IMR-90 (cell line): ENCODE results near the gene OTOGL.

Experiments
- BHLHE40 ChIP-seq: fragments of 150-350 bp; IDR thresholded peaks from 2 replicates; pipeline ENCODE4 v1.6.1; 2016; ENCODE audit warnings: mild to moderate bottlenecking, low read depth, low read length
- CEBPB ChIP-seq: IDR thresholded peaks from 2 replicates; pipeline ENCODE4 v1.6.1; 2012; ENCODE audit warnings: low read depth, low read length, improper control_type of control experiment
- CHD1 ChIP-seq: IDR thresholded peaks from 2 replicates; pipeline ENCODE4 v1.6.1; 2012; ENCODE audit warnings: low read depth, low read length, improper control_type of control experiment
- MAZ ChIP-seq: IDR thresholded peaks from 2 replicates; pipeline ENCODE4 v1.6.1; 2012; ENCODE audit warnings: low read depth, mild to moderate bottlenecking, low read length, improper control_type of control experiment, moderate library complexity, borderline replicate concordance
- MXI1 ChIP-seq: IDR thresholded peaks from 2 replicates; pipeline ENCODE4 v1.6.1; 2012; ENCODE audit warnings: low read depth, mild to moderate bottlenecking, low read length, moderate library complexity, borderline replicate concordance
- NFE2L2 ChIP-seq: fragments of 150-350 bp; IDR thresholded peaks from 2 replicates; pipeline ENCODE4 v1.6.1; 2016; ENCODE audit warnings: low read depth, mild to moderate bottlenecking, low read length
- POLR2A ChIP-seq: IDR thresholded peaks from 2 replicates; pipeline ENCODE4 v1.6.1; 2012; ENCODE audit warnings: mild to moderate bottlenecking, low read depth, low read length
- RFX5 ChIP-seq: IDR thresholded peaks from 2 replicates; pipeline ENCODE4 v1.8.0; 2012; ENCODE audit warnings: low read depth, mild to moderate bottlenecking, low read length, moderate library complexity
- SMC3 ChIP-seq: fragments of 150-350 bp; IDR thresholded peaks from 2 replicates; pipeline ENCODE4 v1.6.1; 2016; ENCODE audit warnings: low read depth, mild to moderate bottlenecking, antibody characterized with exemption, low read length, moderate library complexity
- TF ChIP-seq, protein P1 (sequence below): conservative IDR thresholded peaks from 2 replicates; pipeline ENCODE4 v1.5.1; 2012; ENCODE audit warnings: mild to moderate bottlenecking, low read depth, low read length, improper control_type of control experiment
- TF ChIP-seq, protein P2 (sequence below): fragments of 150-350 bp; IDR thresholded peaks from 2 replicates; pipeline ENCODE4 v1.6.1; 2016; ENCODE audit warnings: low read depth, mild to moderate bottlenecking, low read length, moderate library complexity, borderline replicate concordance

DNA sequence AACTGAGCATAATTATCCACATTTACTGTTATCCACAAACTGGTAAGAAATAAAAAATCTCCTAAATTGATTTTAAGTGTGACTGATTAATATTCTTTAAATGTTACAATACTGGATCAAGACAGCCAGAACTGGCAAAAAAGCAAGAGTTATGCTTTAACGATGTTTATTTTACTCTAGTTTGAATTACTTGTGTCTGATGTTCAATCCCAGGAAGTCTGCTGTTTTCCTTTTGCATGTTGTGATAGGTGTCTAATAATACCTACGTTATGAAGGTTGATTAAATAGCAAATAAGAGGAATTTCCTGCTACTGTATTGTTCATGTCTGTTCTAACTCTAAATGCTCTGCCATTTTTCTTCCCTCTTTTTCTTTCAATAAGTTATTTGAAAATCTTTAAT is 34.4 kb upstream of the OTOGL start:
- no peak for TF ChIP-seq POLR2A
- TF ChIP-seq RFX5, result no peak
- TF ChIP-seq MXI1, result no peak
- TF ChIP-seq, protein P1, sequence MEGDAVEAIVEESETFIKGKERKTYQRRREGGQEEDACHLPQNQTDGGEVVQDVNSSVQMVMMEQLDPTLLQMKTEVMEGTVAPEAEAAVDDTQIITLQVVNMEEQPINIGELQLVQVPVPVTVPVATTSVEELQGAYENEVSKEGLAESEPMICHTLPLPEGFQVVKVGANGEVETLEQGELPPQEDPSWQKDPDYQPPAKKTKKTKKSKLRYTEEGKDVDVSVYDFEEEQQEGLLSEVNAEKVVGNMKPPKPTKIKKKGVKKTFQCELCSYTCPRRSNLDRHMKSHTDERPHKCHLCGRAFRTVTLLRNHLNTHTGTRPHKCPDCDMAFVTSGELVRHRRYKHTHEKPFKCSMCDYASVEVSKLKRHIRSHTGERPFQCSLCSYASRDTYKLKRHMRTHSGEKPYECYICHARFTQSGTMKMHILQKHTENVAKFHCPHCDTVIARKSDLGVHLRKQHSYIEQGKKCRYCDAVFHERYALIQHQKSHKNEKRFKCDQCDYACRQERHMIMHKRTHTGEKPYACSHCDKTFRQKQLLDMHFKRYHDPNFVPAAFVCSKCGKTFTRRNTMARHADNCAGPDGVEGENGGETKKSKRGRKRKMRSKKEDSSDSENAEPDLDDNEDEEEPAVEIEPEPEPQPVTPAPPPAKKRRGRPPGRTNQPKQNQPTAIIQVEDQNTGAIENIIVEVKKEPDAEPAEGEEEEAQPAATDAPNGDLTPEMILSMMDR, result no peak
- TF ChIP-seq, protein P2, sequence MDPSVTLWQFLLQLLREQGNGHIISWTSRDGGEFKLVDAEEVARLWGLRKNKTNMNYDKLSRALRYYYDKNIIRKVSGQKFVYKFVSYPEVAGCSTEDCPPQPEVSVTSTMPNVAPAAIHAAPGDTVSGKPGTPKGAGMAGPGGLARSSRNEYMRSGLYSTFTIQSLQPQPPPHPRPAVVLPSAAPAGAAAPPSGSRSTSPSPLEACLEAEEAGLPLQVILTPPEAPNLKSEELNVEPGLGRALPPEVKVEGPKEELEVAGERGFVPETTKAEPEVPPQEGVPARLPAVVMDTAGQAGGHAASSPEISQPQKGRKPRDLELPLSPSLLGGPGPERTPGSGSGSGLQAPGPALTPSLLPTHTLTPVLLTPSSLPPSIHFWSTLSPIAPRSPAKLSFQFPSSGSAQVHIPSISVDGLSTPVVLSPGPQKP, result no peak
- no peak for TF ChIP-seq SMC3
- no peak for TF ChIP-seq CHD1
- no peak for TF ChIP-seq NFE2L2
- no peak for TF ChIP-seq BHLHE40
- no peak for TF ChIP-seq MAZ
- TF ChIP-seq CEBPB, result no peak
